Astrocyte (in vitro differentiated cells and primary cell): Measurements from ENCODE around the gene UGT1A7. TPM values are rescaled to one million over a fixed set of nuclear protein-coding genes. Genes with fewer than 3 reads are reported as not detected.

Experiments used
- DNase-seq: peaks from one replicate; pipeline ENCODE4 v3.0.0-alpha.2; 2010; ENCODE audit warnings: low read depth
- FAIRE-seq: peaks from 2 replicates; lab custom pipeline; 2011; peaks lifted over from hg19 to GRCh38; lab: Jason Lieb, UNC
- H2AFZ ChIP-seq: 2 replicates; pipeline ENCODE4 v1.6.0; 2012; ENCODE audit warnings: low read depth, low read length, inconsistent platforms
- H3K27ac ChIP-seq: 2 replicates; pipeline ENCODE4 v1.5.1; 2011; ENCODE audit warnings: low read depth, low read length, inconsistent platforms
- H3K27me3 ChIP-seq: 2 replicates; pipeline ENCODE4 v1.6.0; 2011; ENCODE audit warnings: low read length, inconsistent platforms; ENCODE audit not compliant: insufficient read depth
- H3K36me3 ChIP-seq: 2 replicates; pipeline ENCODE4 v1.5.1; 2011; ENCODE audit warnings: low read length, inconsistent platforms; ENCODE audit not compliant: insufficient read depth
- H3K4me1 ChIP-seq: 2 replicates; pipeline ENCODE4 v1.5.1; 2011; ENCODE audit warnings: low read length, inconsistent platforms; ENCODE audit not compliant: insufficient read depth
- H3K4me2 ChIP-seq: 2 replicates; pipeline ENCODE4 v1.6.0; 2012; ENCODE audit warnings: low read length, inconsistent platforms
- H3K4me3 ChIP-seq: 2 replicates; pipeline ENCODE4 v1.5.1; 2011; ENCODE audit warnings: low read depth, mild to moderate bottlenecking, low read length, inconsistent platforms; ENCODE audit not compliant: insufficient read depth
- H3K79me2 ChIP-seq: 2 replicates; pipeline ENCODE4 v1.6.0; 2012; ENCODE audit warnings: mild to moderate bottlenecking, low read length, inconsistent platforms; ENCODE audit not compliant: insufficient read depth
- H3K9ac ChIP-seq: 2 replicates; pipeline ENCODE4 v1.6.0; 2012; ENCODE audit warnings: mild to moderate bottlenecking, low read length, inconsistent platforms
- H3K9me3 ChIP-seq: 2 replicates; pipeline ENCODE4 v1.5.1; 2012; ENCODE audit warnings: low read depth, mild to moderate bottlenecking, low read length, inconsistent platforms; ENCODE audit not compliant: insufficient read depth
- H4K20me1 ChIP-seq: 2 replicates; pipeline ENCODE4 v1.6.0; 2012; ENCODE audit warnings: low read length, inconsistent platforms; ENCODE audit not compliant: insufficient read depth
- H3K27ac Mint-ChIP-seq: one replicate; pipeline ENCODE4 v1.8.0; 2021; ENCODE audit warnings: mild to moderate bottlenecking, mixed read lengths; ENCODE audit not compliant: unreplicated experiment
- H3K27me3 Mint-ChIP-seq: one replicate; pipeline ENCODE4 v1.8.0; 2021; ENCODE audit warnings: low read depth, mixed read lengths; ENCODE audit not compliant: unreplicated experiment
- H3K36me3 Mint-ChIP-seq: one replicate; pipeline ENCODE4 v1.8.0; 2021; ENCODE audit warnings: low read depth, mixed read lengths; ENCODE audit not compliant: unreplicated experiment
- H3K4me1 Mint-ChIP-seq: one replicate; pipeline ENCODE4 v1.8.0; 2021; ENCODE audit warnings: low read depth, mixed read lengths; ENCODE audit not compliant: unreplicated experiment
- H3K4me3 Mint-ChIP-seq: one replicate; pipeline ENCODE4 v1.8.0; 2021; ENCODE audit warnings: mild to moderate bottlenecking, moderate library complexity, mixed read lengths; ENCODE audit not compliant: unreplicated experiment
- H3K9me3 Mint-ChIP-seq: one replicate; pipeline ENCODE4 v1.8.0; 2021; ENCODE audit warnings: mild to moderate bottlenecking, mixed read lengths; ENCODE audit not compliant: unreplicated experiment
- EZH2 ChIP-seq: IDR thresholded peaks from 2 replicates; pipeline ENCODE4 v1.6.1; 2012; ENCODE audit warnings: mild to moderate bottlenecking, low read length, inconsistent platforms; ENCODE audit not compliant: insufficient read depth
- total RNA-seq: library from RNA; stranded (reverse); gene quantifications from 2 replicates; pipeline ENCODE4 v1.2.1, GENCODE V29; 2021
- TF ChIP-seq, protein P1 (sequence below): IDR thresholded peaks from 2 replicates; pipeline ENCODE4 v1.5.1; 2011; ENCODE audit warnings: low read depth, mild to moderate bottlenecking, inconsistent platforms, low read length, moderate library complexity; ENCODE audit not compliant: insufficient read depth

The UGT1A7 gene
- total RNA-seq, 1 donor from 2014 or later: not detected

- H3K4me2 ChIP-seq: no peak overlapping the region
- H3K4me3 Mint-ChIP-seq: no peak overlapping the region
- no peak overlapping the region for H2AFZ ChIP-seq
- H3K27me3 ChIP-seq: no peaks in the 10 kb centered on the region
- H3K9me3 Mint-ChIP-seq: peaks cover 1% of the 10 kb centered on the region
- H3K27ac ChIP-seq: no peak overlapping the region
- H3K4me1 Mint-ChIP-seq: no peaks in the 10 kb centered on the region
- H3K9me3 ChIP-seq: no peaks in the 10 kb centered on the region
- H3K36me3 Mint-ChIP-seq: peaks cover 2% of the 10 kb centered on the region
- no peaks in the 10 kb centered on the region for H4K20me1 ChIP-seq
- H3K79me2 ChIP-seq: no peaks in the 10 kb centered on the region
- H3K27me3 Mint-ChIP-seq: peaks cover 17% of the 10 kb centered on the region
- no peak for FAIRE-seq
- no peak overlapping the region for H3K4me3 ChIP-seq
- H3K4me1 ChIP-seq: peaks cover 4% of the 10 kb centered on the region
- no peak for TF ChIP-seq EZH2
- TF ChIP-seq, protein P1, sequence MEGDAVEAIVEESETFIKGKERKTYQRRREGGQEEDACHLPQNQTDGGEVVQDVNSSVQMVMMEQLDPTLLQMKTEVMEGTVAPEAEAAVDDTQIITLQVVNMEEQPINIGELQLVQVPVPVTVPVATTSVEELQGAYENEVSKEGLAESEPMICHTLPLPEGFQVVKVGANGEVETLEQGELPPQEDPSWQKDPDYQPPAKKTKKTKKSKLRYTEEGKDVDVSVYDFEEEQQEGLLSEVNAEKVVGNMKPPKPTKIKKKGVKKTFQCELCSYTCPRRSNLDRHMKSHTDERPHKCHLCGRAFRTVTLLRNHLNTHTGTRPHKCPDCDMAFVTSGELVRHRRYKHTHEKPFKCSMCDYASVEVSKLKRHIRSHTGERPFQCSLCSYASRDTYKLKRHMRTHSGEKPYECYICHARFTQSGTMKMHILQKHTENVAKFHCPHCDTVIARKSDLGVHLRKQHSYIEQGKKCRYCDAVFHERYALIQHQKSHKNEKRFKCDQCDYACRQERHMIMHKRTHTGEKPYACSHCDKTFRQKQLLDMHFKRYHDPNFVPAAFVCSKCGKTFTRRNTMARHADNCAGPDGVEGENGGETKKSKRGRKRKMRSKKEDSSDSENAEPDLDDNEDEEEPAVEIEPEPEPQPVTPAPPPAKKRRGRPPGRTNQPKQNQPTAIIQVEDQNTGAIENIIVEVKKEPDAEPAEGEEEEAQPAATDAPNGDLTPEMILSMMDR: no peak
- H3K9ac ChIP-seq: no peak overlapping the region
- H3K36me3 ChIP-seq: no peaks in the 10 kb centered on the region
- no peak for DNase-seq
- no peak overlapping the region for H3K27ac Mint-ChIP-seq
These were observed 6.7 kb upstream of the UGT1A7 start for GRCh38 chr2:233674995-233675394.

- Histone ChIP-seq H3K4me1 (peaks cover 4% of the 10 kb centered on the region), H4K20me1 (no peaks in the 10 kb centered on the region), H3K4me2 (no peak overlapping the region), H2AFZ (peak overlapping the region; percentile 13), H3K79me2 (no peaks in the 10 kb centered on the region), H3K36me3 (no peaks in the 10 kb centered on the region), H3K9ac (peak overlapping the region; percentile 12), H3K27me3 (no peaks in the 10 kb centered on the region), H3K9me3 (no peaks in the 10 kb centered on the region), H3K4me3 (no peak overlapping the region), H3K27ac (peak overlapping the region; percentile 66)
- Mint-ChIP-seq H3K9me3 (no peaks in the 10 kb centered on the region), H3K27me3 (peaks cover 11% of the 10 kb centered on the region), H3K4me1 (no peaks in the 10 kb centered on the region), H3K4me3 (no peak overlapping the region), H3K27ac (no peak overlapping the region), H3K36me3 (peaks cover under 1% of the 10 kb centered on the region)
- FAIRE-seq (no peak), DNase-seq (no peak)
- TF ChIP-seq, protein P1: no peak
- no peak for TF ChIP-seq EZH2
These were observed 5.7 kb upstream of the UGT1A7 start for GRCh38 chr2:233676046-233676445.

DNA sequence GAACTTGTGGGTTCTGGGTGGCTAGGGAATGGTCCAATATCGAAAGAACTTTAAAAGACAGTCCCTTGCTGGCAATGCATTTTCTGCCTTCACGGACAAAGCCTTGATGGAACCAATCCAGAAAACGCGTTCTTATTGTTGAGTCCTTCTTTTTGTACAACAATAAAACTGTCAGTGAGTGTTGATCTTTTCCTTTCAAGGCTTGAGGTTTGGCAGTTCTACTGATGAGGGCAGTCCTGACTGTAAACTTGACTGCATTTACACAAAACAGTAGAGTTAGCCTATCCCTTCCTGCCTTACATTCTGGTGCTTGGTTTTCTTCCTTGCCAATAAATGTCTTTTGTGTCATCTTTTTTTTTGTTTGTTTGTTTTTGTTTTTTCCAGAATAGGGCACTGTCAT lies 2.5 kb upstream of the UGT1A7 start:
- H3K27ac ChIP-seq: no peak overlapping the region
- Mint-ChIP-seq H3K27ac (no peak overlapping the region), H3K36me3 (no peaks in the 10 kb centered on the region), H3K4me1 (no peaks in the 10 kb centered on the region), H3K9me3 (no peaks in the 10 kb centered on the region), H3K4me3 (no peak overlapping the region), H3K27me3 (peaks cover 3% of the 10 kb centered on the region)
- no peaks in the 10 kb centered on the region for H3K9me3 ChIP-seq
- H3K9ac ChIP-seq: no peak overlapping the region
- H4K20me1 ChIP-seq: no peaks in the 10 kb centered on the region
- DNase-seq (no peak), FAIRE-seq (no peak)
- H2AFZ ChIP-seq: no peak overlapping the region
- H3K79me2 ChIP-seq: no peaks in the 10 kb centered on the region
- no peak overlapping the region for H3K4me3 ChIP-seq
- no peak overlapping the region for H3K4me2 ChIP-seq
- H3K27me3 ChIP-seq: no peaks in the 10 kb centered on the region
- H3K36me3 ChIP-seq: no peaks in the 10 kb centered on the region
- peaks cover 4% of the 10 kb centered on the region for H3K4me1 ChIP-seq
- TF ChIP-seq, protein P1: no peak
- no peak for TF ChIP-seq EZH2
